IPS-15b (cell line): ENCODE measurements around the gene HSPB7.
"Not testable (repeated sequence)": the region's sequence is repeated elsewhere in the genome, so short reads cannot be mapped to it uniquely, and the experiment has no call there.

ENCODE experiments used
- H3K27me3 ChIP-seq: one replicate; pipeline ENCODE4 v1.6.1; 2013; ENCODE audit warnings: low read length; ENCODE audit not compliant: control insufficient read depth, insufficient read depth
- H3K36me3 ChIP-seq: one replicate; pipeline ENCODE4 v1.6.1; 2013; ENCODE audit warnings: low read length; ENCODE audit not compliant: control insufficient read depth, insufficient read depth
- H3K4me1 ChIP-seq: one replicate; pipeline ENCODE4 v1.6.1; 2013; ENCODE audit warnings: mild to moderate bottlenecking, low read length; ENCODE audit not compliant: control insufficient read depth, insufficient read depth
- H3K4me3 ChIP-seq: one replicate; pipeline ENCODE4 v1.5.1; 2013; ENCODE audit warnings: low read depth, low read length
- H3K9ac ChIP-seq: one replicate; pipeline ENCODE4 v1.6.1; 2013; ENCODE audit warnings: low read depth, mild to moderate bottlenecking, low read length
- H3K9me3 ChIP-seq: one replicate; pipeline ENCODE4 v1.6.1; 2013; ENCODE audit warnings: mild to moderate bottlenecking, low read length; ENCODE audit not compliant: control insufficient read depth, insufficient read depth

Gene HSPB7

DNA sequence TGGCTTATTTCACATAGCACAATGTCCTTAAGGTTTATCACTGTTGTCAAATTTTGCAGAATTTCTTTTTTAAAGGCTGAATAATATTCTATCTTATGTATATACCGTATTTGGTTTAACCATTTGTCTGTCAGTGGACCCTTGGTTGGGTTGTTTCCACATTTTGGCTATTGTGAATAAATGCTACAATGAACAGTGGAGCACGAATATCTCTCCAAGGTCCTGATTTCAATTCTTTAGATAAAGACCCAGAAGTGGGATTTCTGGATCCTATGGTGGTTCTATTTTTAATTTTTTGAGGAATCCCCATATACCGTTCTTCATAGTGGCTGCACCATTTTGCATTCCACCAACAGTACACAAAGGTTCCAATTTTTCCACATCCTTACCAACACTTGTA lies 36.2 kb downstream of the HSPB7 start:
- Histone ChIP-seq H3K4me1 (no peaks in the 10 kb centered on the region), H3K9ac (no peak overlapping the region), H3K36me3 (no peaks in the 10 kb centered on the region), H3K4me3 (no peak overlapping the region), H3K9me3 (no peaks in the 10 kb centered on the region), H3K27me3 (no peaks in the 10 kb centered on the region)

DNA sequence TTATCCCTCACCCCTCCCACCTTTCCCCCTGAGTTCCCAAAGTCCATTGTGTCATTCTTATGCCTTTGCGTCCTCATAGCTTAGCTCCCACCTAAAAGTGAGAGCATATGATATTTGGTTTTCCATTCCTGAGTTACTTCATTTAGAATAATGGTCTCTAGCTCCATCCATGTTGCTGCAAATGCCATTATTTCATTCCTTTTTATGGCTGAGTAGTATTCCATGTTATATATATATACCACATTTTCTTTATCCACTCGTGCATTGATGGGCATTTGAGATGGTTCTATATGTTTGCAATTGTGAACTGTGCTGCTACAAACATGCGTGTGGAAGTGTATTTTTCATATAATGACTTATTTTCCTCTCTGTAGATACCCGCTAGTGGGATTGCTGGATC lies 39.9 kb downstream of the HSPB7 start:
- H3K36me3 ChIP-seq, H3K4me1 ChIP-seq, H3K9ac ChIP-seq, H3K9me3 ChIP-seq, H3K27me3 ChIP-seq, H3K4me3 ChIP-seq: not testable (repeated sequence)

DNA sequence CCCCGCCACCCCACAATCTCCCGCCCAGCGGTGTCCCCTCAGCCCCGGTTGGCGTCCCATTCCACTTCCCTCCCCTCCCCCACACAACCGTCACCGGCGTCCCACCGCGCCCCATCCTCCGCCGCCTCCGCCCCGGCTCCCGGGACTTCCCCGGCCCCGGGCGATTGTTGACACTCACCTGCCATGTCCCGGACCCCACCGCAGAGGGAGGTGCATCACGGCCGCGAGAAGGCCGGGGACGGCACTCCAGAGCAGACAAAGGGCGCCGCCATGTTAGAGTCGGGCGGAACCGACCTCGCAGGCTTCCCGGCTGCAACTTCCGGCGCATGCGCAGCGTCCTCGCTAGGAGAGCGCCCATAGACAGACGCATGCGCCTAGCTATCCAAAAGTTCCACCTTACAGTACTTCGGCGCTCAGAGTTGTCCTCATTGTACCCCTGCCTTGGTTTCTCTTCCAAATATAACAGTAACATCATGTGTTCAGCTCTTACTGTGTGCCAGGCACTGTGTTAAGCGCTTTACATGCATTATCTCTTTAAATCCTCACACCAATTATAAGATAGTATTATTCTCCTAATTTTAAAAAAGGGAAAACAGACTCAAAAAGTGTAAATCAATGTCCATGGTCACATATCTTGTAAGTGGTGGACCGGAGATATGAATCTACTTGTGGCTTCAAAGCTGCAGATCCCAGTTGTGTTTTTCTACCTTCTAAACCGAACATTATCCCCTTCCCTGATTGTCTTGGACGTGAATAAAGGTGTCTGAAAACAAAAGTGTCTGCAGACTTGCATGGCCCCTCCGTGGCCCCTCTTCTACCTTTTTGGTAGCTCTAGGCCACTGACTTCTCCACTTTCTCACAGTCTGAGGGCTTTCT lies 41.8 kb downstream of the HSPB7 start, which contains the start of gene ZBTB17:
Gene ZBTB17 (minus strand): TSS at position 297 of the 876 bp plus-strand sequence. CDS start 27,606 bp downstream, outside the sequence.
- peaks cover 8% of the 10 kb centered on the region for H3K4me1 ChIP-seq
- H3K9me3 ChIP-seq = no peaks in the 10 kb centered on the region
- no peaks in the 10 kb centered on the region for H3K27me3 ChIP-seq
- H3K36me3 ChIP-seq = no peaks in the 10 kb centered on the region
- peak within 1 kb of the TSS; percentile 41 for H3K9ac ChIP-seq
- H3K4me3 ChIP-seq = peak within 1 kb of the TSS; percentile 88

DNA sequence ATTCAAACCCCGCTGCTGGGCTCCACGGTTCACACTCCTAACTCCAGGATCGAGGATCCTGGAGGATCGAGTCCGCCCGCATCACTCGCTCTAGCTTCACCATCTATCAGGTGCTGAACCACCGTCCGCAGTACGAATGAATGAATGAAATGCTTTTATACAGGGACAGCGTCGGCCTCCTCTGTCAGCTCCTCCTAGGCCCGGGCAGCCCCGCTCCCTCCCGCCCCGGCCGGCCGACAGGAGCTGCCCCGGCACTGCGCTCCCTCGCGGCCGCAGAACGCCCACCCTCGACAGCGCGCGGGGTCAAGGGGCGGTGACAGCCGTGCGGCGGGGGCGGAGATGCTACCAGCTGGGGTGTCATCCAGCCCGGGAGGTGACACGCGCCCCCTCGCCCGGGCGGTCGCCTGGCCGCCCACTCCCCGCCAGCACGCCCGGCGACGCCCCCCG lies 42.5 kb downstream of the HSPB7 start:
- Histone ChIP-seq H3K9me3 (no peaks in the 10 kb centered on the region), H3K4me3 (peak overlapping the region; percentile 88)

DNA sequence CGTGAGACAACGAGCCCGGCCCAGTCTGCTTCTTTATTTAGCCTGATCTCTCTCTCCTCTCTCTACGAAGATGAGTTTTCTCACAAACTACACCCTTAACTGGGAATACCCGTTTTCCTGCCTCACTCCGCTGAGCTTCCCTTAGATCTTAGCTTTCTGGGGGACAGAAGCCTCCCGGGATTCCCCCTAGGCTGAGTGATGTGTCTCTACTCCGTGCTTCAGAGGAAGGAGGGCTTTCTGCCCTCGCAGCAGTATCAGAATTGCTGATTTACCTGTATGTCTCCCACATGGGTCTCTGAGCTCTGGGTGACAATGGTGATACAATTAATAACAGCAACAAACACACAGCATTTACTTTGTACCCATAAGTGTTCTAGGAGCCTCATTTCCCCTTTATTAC lies 43.0 kb downstream of the HSPB7 start:
- Histone ChIP-seq H3K27me3 (no peaks in the 10 kb centered on the region), H3K4me1 (peaks cover 8% of the 10 kb centered on the region), H3K4me3 (peak overlapping the region; percentile 88), H3K9me3 (no peaks in the 10 kb centered on the region), H3K9ac (peak overlapping the region; percentile 41), H3K36me3 (no peaks in the 10 kb centered on the region)

More for the DNA sequence above, 42.5 kb downstream of the HSPB7 start:
- Histone ChIP-seq H3K4me1 (peaks cover 8% of the 10 kb centered on the region), H3K36me3 (no peaks in the 10 kb centered on the region), H3K9ac (peak overlapping the region; percentile 41), H3K27me3 (no peaks in the 10 kb centered on the region)

DNA sequence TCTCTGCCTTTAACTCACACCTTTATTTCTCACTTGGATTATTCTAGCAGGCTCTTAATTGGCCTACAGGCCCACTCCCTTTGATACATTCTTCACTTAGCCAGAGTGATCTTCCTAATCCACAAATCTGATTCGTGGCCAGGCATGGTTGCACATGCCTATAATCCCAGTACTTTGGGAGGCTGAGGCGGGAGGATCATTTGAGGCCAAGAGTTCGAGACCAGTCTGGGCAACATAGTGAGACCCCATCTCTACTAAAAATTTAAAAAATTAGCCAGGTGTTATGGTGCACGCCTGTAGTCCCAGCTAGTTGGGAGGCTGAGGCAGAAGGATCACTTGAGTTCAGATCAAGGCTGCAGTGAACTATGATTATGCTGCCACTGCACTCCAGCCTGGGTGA lies 44.1 kb downstream of the HSPB7 start:
- Histone ChIP-seq H3K4me1 (peaks cover 8% of the 10 kb centered on the region), H3K9ac (no peak overlapping the region), H3K9me3 (no peaks in the 10 kb centered on the region), H3K27me3 (no peaks in the 10 kb centered on the region), H3K4me3 (no peak overlapping the region), H3K36me3 (peaks cover 4% of the 10 kb centered on the region)

DNA sequence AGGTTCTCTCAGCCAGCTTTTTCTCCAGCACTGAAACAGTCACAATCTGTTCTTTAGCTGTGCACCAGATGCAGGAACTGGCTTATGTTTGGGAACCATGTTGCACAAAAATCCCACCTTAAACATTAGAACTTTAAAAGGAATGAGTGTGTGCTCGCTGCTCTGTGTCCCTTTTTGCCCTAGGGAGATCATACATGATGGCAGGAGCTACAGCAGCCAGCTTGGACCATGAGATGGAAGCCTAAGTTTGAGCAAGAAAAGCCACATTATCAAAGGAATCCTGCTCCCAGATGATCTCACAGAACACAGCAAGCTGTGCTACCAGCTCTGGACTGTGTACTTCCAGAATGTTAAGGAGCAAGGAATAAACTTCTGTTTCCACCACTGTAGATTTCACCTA lies 45.4 kb downstream of the HSPB7 start:
- peaks cover 8% of the 10 kb centered on the region for H3K4me1 ChIP-seq
- no peak overlapping the region for H3K9ac ChIP-seq
- H3K36me3 ChIP-seq = peaks cover 4% of the 10 kb centered on the region

DNA sequence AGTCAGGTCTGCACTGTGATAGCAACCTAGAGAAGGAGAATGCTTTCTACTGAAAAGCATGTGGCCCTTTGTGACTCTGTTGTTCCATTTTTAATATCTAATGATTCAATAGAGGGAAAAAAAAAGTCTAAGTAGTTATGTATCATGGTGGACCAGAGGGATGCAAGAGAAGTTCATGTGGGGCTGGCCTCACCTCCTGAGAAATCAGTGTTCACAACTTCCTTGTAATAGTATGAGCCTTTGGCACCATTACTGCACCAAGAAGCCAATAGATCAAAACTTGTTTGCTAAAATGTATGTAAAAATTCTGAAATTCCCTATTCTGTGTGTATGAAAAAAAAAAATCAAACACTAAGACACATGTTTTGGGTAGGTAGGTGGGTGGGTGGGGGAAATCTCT lies 46.9 kb downstream of the HSPB7 start:
- peaks cover 4% of the 10 kb centered on the region for H3K4me1 ChIP-seq
- H3K9me3 ChIP-seq = no peaks in the 10 kb centered on the region
- H3K9ac ChIP-seq = no peak overlapping the region
- H3K36me3 ChIP-seq = peaks cover 4% of the 10 kb centered on the region
- H3K4me3 ChIP-seq = no peak overlapping the region
- no peaks in the 10 kb centered on the region for H3K27me3 ChIP-seq

More for the DNA sequence above, 45.4 kb downstream of the HSPB7 start:
- no peak overlapping the region for H3K4me3 ChIP-seq
- no peaks in the 10 kb centered on the region for H3K27me3 ChIP-seq
- H3K9me3 ChIP-seq = no peaks in the 10 kb centered on the region

DNA sequence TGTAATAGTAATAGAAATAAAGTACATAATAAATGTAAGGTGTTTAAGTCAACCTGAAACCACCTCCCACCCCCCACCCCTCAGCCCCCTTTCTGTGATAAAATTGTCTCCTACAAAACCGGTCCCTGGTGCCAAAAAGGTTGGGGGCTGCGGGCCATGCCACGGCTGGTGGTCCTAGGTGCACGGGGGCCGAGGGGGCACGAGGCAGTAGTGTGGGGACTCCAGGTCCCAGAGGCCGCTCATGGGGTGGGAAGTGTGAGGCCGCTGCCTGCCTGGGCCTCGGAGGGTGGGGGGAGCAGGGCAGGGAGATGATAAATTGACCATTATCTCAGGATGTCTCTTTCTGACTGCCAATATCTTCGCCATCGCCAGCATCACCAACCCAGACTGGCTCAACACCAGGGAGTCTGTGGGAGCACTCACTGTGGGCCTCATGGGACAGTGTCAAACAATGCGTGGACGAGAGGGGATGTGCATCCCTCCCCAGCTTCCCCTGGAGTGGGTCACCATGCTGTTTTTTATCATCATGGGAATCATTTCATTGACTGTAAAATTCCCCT lies 48.4 kb downstream of the HSPB7 start:
- no peaks in the 10 kb centered on the region for H3K27me3 ChIP-seq
- H3K9ac ChIP-seq = no peak overlapping the region
- H3K4me3 ChIP-seq = no peak overlapping the region
- H3K9me3 ChIP-seq = no peaks in the 10 kb centered on the region
- H3K4me1 ChIP-seq = no peaks in the 10 kb centered on the region
- H3K36me3 ChIP-seq = peaks cover 4% of the 10 kb centered on the region

DNA sequence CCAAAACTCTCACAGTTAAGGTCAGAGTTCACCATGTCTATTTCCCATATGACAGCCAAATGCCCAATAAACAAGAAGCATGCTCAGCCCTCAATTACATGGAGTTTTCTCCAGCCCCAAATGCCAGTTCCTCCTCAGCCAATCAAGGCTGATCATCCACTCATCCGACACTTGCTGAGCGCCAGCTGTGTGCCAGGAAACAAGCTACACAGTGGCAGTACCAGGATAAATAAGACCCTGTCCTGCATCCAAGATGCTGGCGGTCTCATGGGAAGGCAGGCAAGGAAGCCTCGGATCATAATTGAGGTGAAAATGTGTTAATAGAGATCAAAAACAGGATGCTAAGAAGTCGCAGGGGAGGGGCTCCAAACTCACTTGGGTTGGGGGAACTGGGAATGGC lies 49.7 kb downstream of the HSPB7 start:
- H3K36me3 ChIP-seq = peaks cover 4% of the 10 kb centered on the region
- no peaks in the 10 kb centered on the region for H3K4me1 ChIP-seq
- H3K9ac ChIP-seq = no peak overlapping the region
- no peak overlapping the region for H3K4me3 ChIP-seq
- H3K27me3 ChIP-seq = no peaks in the 10 kb centered on the region
- no peaks in the 10 kb centered on the region for H3K9me3 ChIP-seq

DNA sequence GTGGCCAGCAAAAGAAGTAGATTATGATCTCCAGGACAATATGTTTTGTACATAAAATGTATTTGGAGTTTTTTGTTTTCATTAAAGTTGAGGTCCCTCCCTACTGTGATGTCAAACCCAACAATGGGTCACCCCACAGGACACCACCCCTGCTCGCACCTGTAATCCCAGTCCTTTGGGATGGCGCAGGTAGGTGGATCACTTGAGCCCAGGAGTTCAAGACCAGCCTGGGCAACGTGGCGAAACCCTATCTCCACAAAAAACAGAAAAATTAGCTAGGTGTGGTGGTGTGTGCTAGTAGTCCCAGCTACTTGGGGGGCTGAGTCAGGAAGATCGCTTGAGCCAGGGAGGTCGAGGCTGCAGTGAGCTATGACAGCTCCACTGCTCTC lies 50.9 kb downstream of the HSPB7 start:
- H3K4me1 ChIP-seq = no peaks in the 10 kb centered on the region
- no peaks in the 10 kb centered on the region for H3K27me3 ChIP-seq

More for the DNA sequence above, 50.9 kb downstream of the HSPB7 start:
- Histone ChIP-seq H3K9me3 (no peaks in the 10 kb centered on the region), H3K4me3 (no peak overlapping the region), H3K36me3 (peaks cover 4% of the 10 kb centered on the region), H3K9ac (no peak overlapping the region)
